ENCODE measurements around the gene OR52H1. TPM values are rescaled to one million over a fixed set of nuclear protein-coding genes. Genes with fewer than 3 reads are reported as not detected.
A peak's percentile ranks its signal among the peaks of the same experiment; 100 is the strongest.

Gene OR52H1
- total RNA-seq, 1 donor from 2014 or later, result not detected

DNA sequence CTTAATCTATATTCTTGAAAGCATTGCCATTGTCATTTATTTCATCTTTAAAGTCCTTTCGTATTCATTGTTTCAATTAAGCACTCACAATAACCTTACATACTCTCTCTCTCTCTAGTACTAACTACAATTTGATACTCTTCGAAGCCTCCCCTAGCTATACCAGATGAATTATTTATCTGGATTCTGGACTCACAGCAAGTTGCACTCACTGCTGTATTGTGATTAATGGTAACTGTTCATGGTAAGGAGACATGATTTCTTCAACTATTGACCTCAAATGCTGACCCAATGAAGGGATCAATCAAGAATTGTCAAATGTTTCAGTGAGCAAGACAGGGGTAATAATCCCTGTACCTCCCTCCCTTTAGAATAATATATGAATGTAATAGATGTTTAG, 26.3 kb upstream of the OR52H1 start:
- TF ChIP-seq, protein P1, sequence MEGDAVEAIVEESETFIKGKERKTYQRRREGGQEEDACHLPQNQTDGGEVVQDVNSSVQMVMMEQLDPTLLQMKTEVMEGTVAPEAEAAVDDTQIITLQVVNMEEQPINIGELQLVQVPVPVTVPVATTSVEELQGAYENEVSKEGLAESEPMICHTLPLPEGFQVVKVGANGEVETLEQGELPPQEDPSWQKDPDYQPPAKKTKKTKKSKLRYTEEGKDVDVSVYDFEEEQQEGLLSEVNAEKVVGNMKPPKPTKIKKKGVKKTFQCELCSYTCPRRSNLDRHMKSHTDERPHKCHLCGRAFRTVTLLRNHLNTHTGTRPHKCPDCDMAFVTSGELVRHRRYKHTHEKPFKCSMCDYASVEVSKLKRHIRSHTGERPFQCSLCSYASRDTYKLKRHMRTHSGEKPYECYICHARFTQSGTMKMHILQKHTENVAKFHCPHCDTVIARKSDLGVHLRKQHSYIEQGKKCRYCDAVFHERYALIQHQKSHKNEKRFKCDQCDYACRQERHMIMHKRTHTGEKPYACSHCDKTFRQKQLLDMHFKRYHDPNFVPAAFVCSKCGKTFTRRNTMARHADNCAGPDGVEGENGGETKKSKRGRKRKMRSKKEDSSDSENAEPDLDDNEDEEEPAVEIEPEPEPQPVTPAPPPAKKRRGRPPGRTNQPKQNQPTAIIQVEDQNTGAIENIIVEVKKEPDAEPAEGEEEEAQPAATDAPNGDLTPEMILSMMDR (IDR thresholded peaks at IDR 0.05; ENCODE audit: insufficient read depth, low read depth, low read length), result no peak
- no peak for TF ChIP-seq EZH2 (IDR thresholded peaks at IDR 0.05; ENCODE audit: insufficient read depth, low read length)
- no peaks in the 10 kb centered on the region for H3K27me3 Mint-ChIP-seq (ENCODE audit: low read depth, unreplicated experiment)
- FAIRE-seq, result no peak

DNA sequence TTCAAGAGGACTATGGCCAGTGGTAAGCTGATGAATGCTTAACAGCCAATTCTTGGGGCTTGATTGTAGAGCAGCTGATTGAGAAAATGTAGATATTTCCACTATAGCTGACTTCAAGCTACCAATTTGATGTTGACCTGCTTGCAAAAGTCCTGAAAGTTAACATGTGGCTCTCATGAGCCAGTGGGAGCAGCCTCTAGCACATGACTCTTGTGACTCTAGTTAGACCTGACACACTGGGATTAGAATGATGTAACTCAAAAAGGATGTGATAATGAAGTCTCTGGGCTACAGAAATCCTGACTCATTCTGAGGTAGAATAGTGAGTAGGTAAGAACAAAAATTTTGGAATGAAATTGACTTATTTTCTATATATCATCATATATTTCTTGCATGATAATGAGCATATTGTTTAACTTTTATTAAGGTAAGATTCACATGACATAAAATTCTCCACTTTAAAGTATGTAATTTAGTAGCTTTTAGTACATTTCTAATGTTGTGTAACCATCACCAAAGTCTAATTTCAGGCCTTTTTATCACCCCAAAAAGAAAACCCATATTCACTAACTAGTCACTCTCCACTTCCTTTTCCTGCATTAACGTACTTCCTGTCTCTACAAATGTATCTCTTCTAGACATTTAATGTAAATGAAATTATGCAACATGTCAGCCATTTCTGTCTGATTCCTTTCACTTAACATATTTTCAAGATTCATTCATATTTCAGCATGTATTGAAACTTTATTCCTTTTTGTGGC, 16.1 kb upstream of the OR52H1 start:
- H2AFZ ChIP-seq (ENCODE audit: low read depth, low read length), result peak overlapping the region; percentile 28
- TF ChIP-seq EZH2 (IDR thresholded peaks at IDR 0.05; ENCODE audit: insufficient read depth, low read length), result no peak
- Mint-ChIP-seq H3K36me3 (ENCODE audit: low read depth, unreplicated experiment) (no peaks in the 10 kb centered on the region), H3K27me3 (ENCODE audit: low read depth, unreplicated experiment) (no peaks in the 10 kb centered on the region), H3K27ac (ENCODE audit: unreplicated experiment) (no peak overlapping the region), H3K9me3 (ENCODE audit: unreplicated experiment) (no peaks in the 10 kb centered on the region), H3K4me1 (ENCODE audit: low read depth, unreplicated experiment) (peaks cover 2% of the 10 kb centered on the region), H3K4me3 (ENCODE audit: unreplicated experiment) (no peak overlapping the region)
- H4K20me1 ChIP-seq (ENCODE audit: insufficient read depth, low read length), result no peaks in the 10 kb centered on the region
- FAIRE-seq (no peak), DNase-seq (ENCODE audit: low read depth) (peak; percentile 39)
- H3K9ac ChIP-seq (ENCODE audit: low read length), result no peak overlapping the region
- peaks cover 4% of the 10 kb centered on the region for H3K4me1 ChIP-seq (ENCODE audit: insufficient read depth, low read length)
- no peaks in the 10 kb centered on the region for H3K79me2 ChIP-seq (ENCODE audit: insufficient read depth, low read length)
- H3K27ac ChIP-seq (ENCODE audit: low read depth, low read length), result peak overlapping the region; percentile 11
- H3K9me3 ChIP-seq (ENCODE audit: insufficient read depth, low read depth, low read length), result no peaks in the 10 kb centered on the region
- no peak overlapping the region for H3K4me3 ChIP-seq (ENCODE audit: insufficient read depth, low read depth, low read length)
- no peaks in the 10 kb centered on the region for H3K36me3 ChIP-seq (ENCODE audit: insufficient read depth, low read length)
- H3K27me3 ChIP-seq (ENCODE audit: insufficient read depth, low read length), result no peaks in the 10 kb centered on the region
- H3K4me2 ChIP-seq (ENCODE audit: low read length), result no peak overlapping the region

More for the DNA sequence above, 26.3 kb upstream of the OR52H1 start:
- H3K4me2 ChIP-seq (ENCODE audit: low read length), result no peak overlapping the region
- H3K4me1 ChIP-seq (ENCODE audit: insufficient read depth, low read length), result no peaks in the 10 kb centered on the region
- Mint-ChIP-seq H3K27ac (ENCODE audit: unreplicated experiment) (no peak overlapping the region), H3K4me1 (ENCODE audit: low read depth, unreplicated experiment) (no peaks in the 10 kb centered on the region), H3K9me3 (ENCODE audit: unreplicated experiment) (no peaks in the 10 kb centered on the region), H3K4me3 (ENCODE audit: unreplicated experiment) (no peak overlapping the region), H3K36me3 (ENCODE audit: low read depth, unreplicated experiment) (no peaks in the 10 kb centered on the region)
- H3K9me3 ChIP-seq (ENCODE audit: insufficient read depth, low read depth, low read length), result no peaks in the 10 kb centered on the region
- no peaks in the 10 kb centered on the region for H3K79me2 ChIP-seq (ENCODE audit: insufficient read depth, low read length)
- H2AFZ ChIP-seq (ENCODE audit: low read depth, low read length), result no peak overlapping the region
- H4K20me1 ChIP-seq (ENCODE audit: insufficient read depth, low read length), result no peaks in the 10 kb centered on the region
- no peak overlapping the region for H3K27ac ChIP-seq (ENCODE audit: low read depth, low read length)
- no peak overlapping the region for H3K9ac ChIP-seq (ENCODE audit: low read length)
- no peaks in the 10 kb centered on the region for H3K27me3 ChIP-seq (ENCODE audit: insufficient read depth, low read length)
- DNase-seq (ENCODE audit: low read depth), result no peak
- H3K4me3 ChIP-seq (ENCODE audit: insufficient read depth, low read depth, low read length), result no peak overlapping the region
- no peaks in the 10 kb centered on the region for H3K36me3 ChIP-seq (ENCODE audit: insufficient read depth, low read length)

DNA sequence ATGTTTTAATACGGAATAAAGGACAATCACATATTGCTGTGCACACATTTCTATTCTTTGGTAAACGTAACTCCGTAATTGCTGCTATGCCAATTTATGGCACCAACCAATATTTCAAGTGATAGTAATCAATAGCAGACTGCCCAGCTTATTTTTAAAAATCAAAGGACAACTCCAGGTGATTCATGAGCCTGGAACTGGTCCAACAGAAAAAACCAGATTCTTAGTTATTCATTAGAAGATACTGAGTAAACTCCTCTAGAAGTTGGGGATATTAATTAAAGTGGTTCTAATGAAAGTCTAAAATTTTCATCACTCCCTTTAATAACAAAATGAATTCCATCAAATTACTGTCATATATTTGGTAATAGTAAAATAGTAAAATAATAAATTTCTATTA, 9.4 kb upstream of the OR52H1 start:
- no peaks in the 10 kb centered on the region for H3K4me1 Mint-ChIP-seq (ENCODE audit: low read depth, unreplicated experiment)
- no peak overlapping the region for H3K4me3 Mint-ChIP-seq (ENCODE audit: unreplicated experiment)
- Histone ChIP-seq H3K27ac (ENCODE audit: low read depth, low read length) (no peak overlapping the region), H4K20me1 (ENCODE audit: insufficient read depth, low read length) (no peaks in the 10 kb centered on the region), H3K27me3 (ENCODE audit: insufficient read depth, low read length) (peaks cover 2% of the 10 kb centered on the region), H3K4me3 (ENCODE audit: insufficient read depth, low read depth, low read length) (no peak overlapping the region), H3K4me2 (ENCODE audit: low read length) (no peak overlapping the region), H3K4me1 (ENCODE audit: insufficient read depth, low read length) (no peaks in the 10 kb centered on the region), H3K79me2 (ENCODE audit: insufficient read depth, low read length) (no peaks in the 10 kb centered on the region), H3K9me3 (ENCODE audit: insufficient read depth, low read depth, low read length) (no peaks in the 10 kb centered on the region), H3K9ac (ENCODE audit: low read length) (no peak overlapping the region), H2AFZ (ENCODE audit: low read depth, low read length) (no peak overlapping the region), H3K36me3 (ENCODE audit: insufficient read depth, low read length) (no peaks in the 10 kb centered on the region)
- H3K9me3 Mint-ChIP-seq (ENCODE audit: unreplicated experiment), result no peaks in the 10 kb centered on the region
- TF ChIP-seq EZH2 (IDR thresholded peaks at IDR 0.05; ENCODE audit: insufficient read depth, low read length), result no peak
- TF ChIP-seq, protein P1 (IDR thresholded peaks at IDR 0.05; ENCODE audit: insufficient read depth, low read depth, low read length), result no peak
- no peak overlapping the region for H3K27ac Mint-ChIP-seq (ENCODE audit: unreplicated experiment)
- DNase-seq (ENCODE audit: low read depth) (no peak), FAIRE-seq (no peak)
- H3K27me3 Mint-ChIP-seq (ENCODE audit: low read depth, unreplicated experiment), result no peaks in the 10 kb centered on the region
- no peaks in the 10 kb centered on the region for H3K36me3 Mint-ChIP-seq (ENCODE audit: low read depth, unreplicated experiment)
